Measurements from ENCODE around the gene DPYSL3.

- TF ChIP-seq GATA2 (IDR thresholded peaks at IDR 0.05; ENCODE audit: low read depth, low read length), result no peak
- TF ChIP-seq GATA3 (IDR thresholded peaks at IDR 0.05; ENCODE audit: low read depth, low read length), result no peak
Measured at GRCh38 chr5:147454996-147455677, 54.7 kb downstream of the DPYSL3 start.
